Tibial artery (tissue), 4 donors: Measurements from ENCODE around the gene MYMX.

ENCODE experiments used
- DNase-seq, 2 donors: peaks; one replicate each; pipeline ENCODE4 v3.0.0-alpha.2; 2019
- H3K27ac ChIP-seq, 2 donors: fragments of 200-600 bp; sonication (generic) in 1 of 2; 1 replicate in 1 of 2; 2 replicates in 1 of 2; pipeline ENCODE4 v1.5.1; 2018 to 2019; ENCODE audit warnings: mild to moderate bottlenecking in 1 of 2
- H3K27me3 ChIP-seq, 2 donors: fragments of 200-600 bp; sonication (generic) in 1 of 2; one replicate each; pipeline versions ENCODE4 v1.5.1 to v1.6.0; 2016 to 2019
- H3K36me3 ChIP-seq, 3 donors: fragments of 200-600 bp; sonication (generic) in 2 of 3; one replicate each; pipeline ENCODE4 v1.5.1; 2016 to 2019; ENCODE audit warnings: mild to moderate bottlenecking in 2 of 3
- H3K4me1 ChIP-seq, 4 donors: fragments of 200-600 bp; sonication (generic) in 2 of 4; 1 replicate in 3 of 4; 2 replicates in 1 of 4; pipeline ENCODE4 v1.5.1; 2016 to 2019
- H3K4me3 ChIP-seq, 2 donors: fragments of 200-600 bp; sonication (generic) in 1 of 2; 1 replicate in 1 of 2; 2 replicates in 1 of 2; pipeline ENCODE4 v1.5.1; 2018 to 2019; ENCODE audit warnings: mild to moderate bottlenecking in 2 of 2
- H3K9me3 ChIP-seq, 3 donors: fragments of 200-600 bp; sonication (generic) in 1 of 3; one replicate each; pipeline ENCODE4 v1.5.1; 2016 to 2019
- CTCF ChIP-seq, 2 experiments: fragments of 200-600 bp in 1 of 2; fragments of 450-650 bp in 1 of 2; IDR thresholded peaks; one replicate each; pipeline ENCODE4 v1.5.1; 2017 to 2019; ENCODE audit warnings: antibody characterized with exemption in 2 of 2, mild to moderate bottlenecking in 1 of 2, moderate library complexity in 1 of 2
- intact Hi-C: fragments of 100-400 bp; cut with DNase I; formaldehyde crosslinking; loops from one replicate; pipeline ENCODE4 v1.15.0; 2023; ENCODE audit warnings: low total_unique reads

The MYMX gene

GRCh38 chr6:44224029-44224964 lies 7.6 kb downstream of the MYMX start:
- Histone ChIP-seq H3K36me3 (peaks cover under 1 to 5% (median 4%) of the 10 kb centered on the region in 3 donors), H3K27me3 (no peaks in the 10 kb centered on the region), H3K9me3 (no peaks in the 10 kb centered on the region), H3K27ac (peak overlapping the region; percentile 97 to 99), H3K4me1 (peaks cover 0 to 93% (median 74%) of the 10 kb centered on the region in 4 donors), H3K4me3 (peak overlapping the region; percentile 62 to 63)
- intact Hi-C loops = no loop called here
- no peak for DNase-seq
- TF ChIP-seq CTCF (IDR thresholded peaks at IDR 0.05) = no peak

- intact Hi-C loops = no loop called here
- Histone ChIP-seq H3K4me1 (peaks cover 0 to 94% (median 73%) of the 10 kb centered on the region in 4 donors), H3K36me3 (peaks cover 7 to 11% (median 11%) of the 10 kb centered on the region in 3 donors)
Measured at GRCh38 chr6:44224965-44225305, 8.2 kb downstream of the MYMX start.

GRCh38 chr6:44225579-44226325 lies 9.0 kb downstream of the MYMX start:
- no peak for TF ChIP-seq CTCF (IDR thresholded peaks at IDR 0.05)
- Histone ChIP-seq H3K4me1 (peaks cover 0 to 95% (median 69%) of the 10 kb centered on the region in 4 donors), H3K27me3 (no peaks in the 10 kb centered on the region), H3K27ac (peak overlapping the region; percentile 97 to 99), H3K36me3 (peaks cover 15 to 19% (median 19%) of the 10 kb centered on the region in 3 donors), H3K9me3 (no peaks in the 10 kb centered on the region), H3K4me3 (peak overlapping the region in 1 of 2 donors; percentile 19)
- DNase-seq = no peak
- intact Hi-C loops = no loop called here

More at GRCh38 chr6:44224965-44225305, 8.2 kb downstream of the MYMX start:
- DNase-seq = no peak
- no peaks in the 10 kb centered on the region for H3K27me3 ChIP-seq
- peak overlapping the region in 1 of 2 donors; percentile 63 for H3K4me3 ChIP-seq
- no peaks in the 10 kb centered on the region for H3K9me3 ChIP-seq
- no peak for TF ChIP-seq CTCF (IDR thresholded peaks at IDR 0.05)
- peak overlapping the region; percentile 97 to 99 for H3K27ac ChIP-seq

GRCh38 chr6:44226368-44227147 lies 9.8 kb downstream of the MYMX start:
- Histone ChIP-seq H3K27ac (peak overlapping the region; percentile 97 to 99), H3K4me3 (peak overlapping the region; percentile 19 to 23), H3K9me3 (no peaks in the 10 kb centered on the region), H3K36me3 (peaks cover 23 to 28% (median 27%) of the 10 kb centered on the region in 3 donors), H3K27me3 (no peaks in the 10 kb centered on the region), H3K4me1 (peaks cover 0 to 88% (median 63%) of the 10 kb centered on the region in 4 donors)
- DNase-seq = no peak
- intact Hi-C loops = no loop called here
- TF ChIP-seq CTCF (IDR thresholded peaks at IDR 0.05) = no peak

GRCh38 chr6:44227148-44227793 lies 10.5 kb downstream of the MYMX start:
- no peak for DNase-seq
- Histone ChIP-seq H3K4me1 (peaks cover 0 to 88% (median 57%) of the 10 kb centered on the region in 4 donors), H3K4me3 (peak overlapping the region; percentile 19 to 23), H3K27ac (peak overlapping the region; percentile 97 to 99), H3K9me3 (no peaks in the 10 kb centered on the region), H3K36me3 (peaks cover 30 to 35% (median 34%) of the 10 kb centered on the region in 3 donors), H3K27me3 (no peaks in the 10 kb centered on the region)
- no peak for TF ChIP-seq CTCF (IDR thresholded peaks at IDR 0.05)
- intact Hi-C loops = no loop called here
